ENCODE results near the gene PIRT.

- TF ChIP-seq CTCF (IDR thresholded peaks at IDR 0.05), result no peak
- TF ChIP-seq POLR2AphosphoS5 (IDR thresholded peaks at IDR 0.05; ENCODE audit: low read depth, low read length), result no peak
- no peak for TF ChIP-seq USF1 (IDR thresholded peaks at IDR 0.05; ENCODE audit: borderline replicate concordance, low read depth)
- TF ChIP-seq FOXJ3 (CRISPR knock-in tag; IDR thresholded peaks at IDR 0.05), result no peak
- TF ChIP-seq NRF1 (IDR thresholded peaks at IDR 0.05; ENCODE audit: low read depth, low read length), result no peak
- no peak for TF ChIP-seq RCOR1 (IDR thresholded peaks at IDR 0.05; ENCODE audit: low read length)
- TF ChIP-seq EP300 (IDR thresholded peaks at IDR 0.05; ENCODE audit: borderline replicate concordance in 1 of 2, low read depth in 1 of 2, low read length in 1 of 2), result no peak
- no peak for TF ChIP-seq NFIC (IDR thresholded peaks at IDR 0.05; ENCODE audit: borderline replicate concordance)
- TF ChIP-seq TAF1 (IDR thresholded peaks at IDR 0.05; ENCODE audit: borderline replicate concordance, low read depth, low read length), result no peak
- TF ChIP-seq RXRA (IDR thresholded peaks at IDR 0.05; ENCODE audit: borderline replicate concordance, low read depth), result no peak
- TF ChIP-seq GATA2 (CRISPR knock-in tag; IDR thresholded peaks at IDR 0.05), result no peak
- no peak for TF ChIP-seq SMC3 (IDR thresholded peaks at IDR 0.05; ENCODE audit: low read depth, low read length)
Observed at GRCh38 chr17:10824874-10825273, 13.0 kb downstream of the PIRT start.
